Spleen (tissue), 11 donors: ENCODE data around the gene B9D1. TPM values are rescaled to one million over a fixed set of nuclear protein-coding genes. Genes with fewer than 3 reads are reported as not detected.

ENCODE experiments used
- DNase-seq: peaks from one replicate; pipeline ENCODE4 v3.0.0-alpha.2; 2020
- H3K27ac ChIP-seq, 8 donors: fragments of 200-600 bp; sonication (generic) in 7 of 8; 1 replicate in 4 of 8; 2 replicates in 4 of 8; pipeline versions ENCODE4 v1.5.0 to v1.8.0; 2016 to 2021; ENCODE audit warnings: inconsistent platforms in 4 of 8, mild to moderate bottlenecking in 4 of 8, moderate library complexity in 1 of 8
- H3K27me3 ChIP-seq, 7 donors: fragments of 200-600 bp; sonication (generic) in 6 of 7; replicated peaks in 1 of 7; 1 replicate in 4 of 7; 2 replicates in 3 of 7; pipeline versions ENCODE4 v1.5.0 to v1.8.0; 2016 to 2021; ENCODE audit warnings: inconsistent platforms in 3 of 7, mild to moderate bottlenecking in 1 of 7
- H3K36me3 ChIP-seq, 6 donors: fragments of 200-600 bp; sonication (generic) in 5 of 6; 1 replicate in 4 of 6; 2 replicates in 2 of 6; pipeline versions ENCODE4 v1.5.0 to v1.8.0; 2016 to 2021; ENCODE audit warnings: inconsistent platforms in 2 of 6
- H3K4me1 ChIP-seq, 6 donors: fragments of 200-600 bp; sonication (generic) in 5 of 6; 1 replicate in 3 of 6; 2 replicates in 3 of 6; pipeline versions ENCODE4 v1.5.0 to v1.8.0; 2016 to 2021; ENCODE audit warnings: inconsistent platforms in 3 of 6
- H3K4me3 ChIP-seq, 8 donors: fragments of 200-600 bp; sonication (generic) in 7 of 8; 1 replicate in 4 of 8; 2 replicates in 4 of 8; pipeline versions ENCODE4 v1.5.0 to v1.8.0; 2016 to 2021; ENCODE audit warnings: inconsistent platforms in 4 of 8, mild to moderate bottlenecking in 4 of 8, moderate library complexity in 2 of 8
- H3K9me3 ChIP-seq, 8 donors: fragments of 200-600 bp; sonication (generic) in 7 of 8; 1 replicate in 4 of 8; 2 replicates in 4 of 8; pipeline versions ENCODE4 v1.5.0 to v1.8.0; 2016 to 2021; ENCODE audit warnings: inconsistent platforms in 4 of 8
- POLR2A ChIP-seq, 3 donors: fragments of 450-650 bp; IDR thresholded peaks; one replicate each; pipeline ENCODE4 v1.5.1; 2017; ENCODE audit warnings: antibody characterized with exemption in 3 of 3, mild to moderate bottlenecking in 1 of 3
- POLR2AphosphoS5 ChIP-seq, 3 donors: sonication (generic); formaldehyde crosslinking; IDR thresholded peaks; one replicate each; pipeline ENCODE4 v1.5.1; 2017; ENCODE audit warnings: antibody characterized with exemption in 3 of 3
- WGBS, 5 donors: extraction: QIAGEN DNeasy Blood & Tissue Kit in 3 of 5; methylation state at CpG; one replicate each; pipeline versions ENCODE4 v1.1.5 to v1.1.7; 2013 to 2018; 5-methylcytosine and 5-hydroxymethylcytosine counted together
- intact Hi-C: fragments of 100-400 bp; cut with DNase I; formaldehyde crosslinking; loops from one replicate; pipeline ENCODE4 v1.15.0; 2023; ENCODE audit warnings: low total_unique reads
- microRNA-seq, 3 donors: library from miRNA; unstranded; fragments of <30 nt; microRNA quantifications; one replicate each; pipeline versions ENCODE4 to v1.1.0, GENCODE V29; 2019 to 2020
- polyA plus RNA-seq, 3 donors: library from polyadenylated mRNA; stranded (reverse); fragments of 200-250 nt; gene quantifications; one replicate each; pipeline ENCODE4 v1.2.1, GENCODE V29; 2013
- small RNA-seq, 4 donors: library from RNA; depleted of rRNA; stranded (forward); fragments of <200 nt; gene quantifications; one replicate each; pipeline ENCODE3, GENCODE V24; 2016
- total RNA-seq, 7 donors: library from RNA; depleted of rRNA in 3 of 7; stranded (reverse); fragments of >200 nt in 3 of 7; fragmentation: NEBNext Ultra II Directional in 4 of 7; extraction: Animal tissue kit (Norgen Biotek cat#: 25700) in 4 of 7; gene quantifications; one replicate each; pipeline versions ENCODE4 v1.1.0 to v1.2.1, GENCODE V29; 2016 to 2021
- TF ChIP-seq, protein P1 (sequence below), 11 experiments: fragments of 200-600 bp in 7 of 11; fragments of 450-650 bp in 4 of 11; sonication (generic) in 4 of 11; IDR thresholded peaks in 8 of 11; conservative IDR thresholded peaks in 3 of 11; 1 replicate in 7 of 11; 2 replicates in 4 of 11; pipeline versions ENCODE4 v1.4.0 to v1.8.0; 2016 to 2021; ENCODE audit warnings: antibody characterized with exemption in 11 of 11, inconsistent platforms in 4 of 11, mild to moderate bottlenecking in 1 of 11
- donor health status: healthy with polysubstance abuse.
- donor health status: DM: no; HTN: no; CAD: no; lungs with moderate emphysema.
- donor health status: DM: no; HTN: no; CAD: no.
- donor health status: Bipolar disorder and iron deficiency.
- donor health status: healthy.
- donor health status: DM: no; HTN: no; CAD: no.
- donor health status: DM: yes; HTN: yes; CAD: no.

B9D1 gene
- total and polyA plus RNA-seq, 10 donors, result 4.3 to 14.1 (median 7.3) TPM

DNA sequence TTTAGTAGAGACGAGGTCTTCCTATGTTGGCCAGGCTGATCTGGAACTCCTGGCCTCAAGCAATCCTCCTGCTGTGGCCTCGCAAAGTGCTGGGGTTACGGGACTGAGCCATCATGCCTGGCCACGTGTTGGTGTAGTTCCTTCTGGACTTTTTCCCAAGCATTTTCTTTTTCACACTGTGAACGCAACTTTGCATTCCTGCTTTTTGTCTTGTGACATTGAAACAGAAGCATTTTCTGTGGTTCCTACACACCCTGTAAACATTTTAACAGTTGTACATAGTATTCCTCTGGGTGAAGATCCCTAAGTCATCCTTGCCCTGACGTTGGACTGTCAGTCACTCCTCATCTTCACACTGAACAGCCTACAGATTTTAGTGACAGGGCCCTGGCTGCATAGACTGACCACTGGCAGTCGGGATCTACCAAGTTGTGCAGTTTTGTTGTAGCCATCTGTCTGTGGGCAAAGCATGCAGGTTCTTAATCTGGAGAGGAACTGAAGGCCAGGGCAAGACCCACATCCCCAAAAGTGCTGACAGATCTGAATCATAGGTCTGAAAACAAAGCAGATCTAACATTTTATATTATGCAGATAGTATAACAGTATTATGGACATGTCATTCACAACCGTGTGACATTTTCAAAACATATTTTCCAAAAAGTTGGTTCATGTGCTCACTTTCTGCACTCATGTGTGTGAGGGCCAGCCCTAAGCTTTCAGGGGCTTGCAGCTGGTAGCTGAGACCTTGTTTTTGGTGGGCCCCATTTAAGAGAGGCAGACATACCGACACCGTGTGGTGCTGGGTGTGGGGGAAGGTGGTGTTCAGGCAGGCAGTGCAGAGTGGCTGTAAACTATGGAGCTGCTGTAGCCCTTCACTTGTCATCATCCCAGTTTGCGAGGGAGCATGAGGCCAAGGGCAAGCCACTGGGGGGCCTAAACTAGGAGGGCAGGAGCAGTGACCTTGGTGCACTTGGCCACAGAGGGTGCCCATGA, 65.4 kb downstream of the B9D1 start:
- TF ChIP-seq POLR2AphosphoS5 (IDR thresholded peaks at IDR 0.05), result no peak
- TF ChIP-seq, protein P1, sequence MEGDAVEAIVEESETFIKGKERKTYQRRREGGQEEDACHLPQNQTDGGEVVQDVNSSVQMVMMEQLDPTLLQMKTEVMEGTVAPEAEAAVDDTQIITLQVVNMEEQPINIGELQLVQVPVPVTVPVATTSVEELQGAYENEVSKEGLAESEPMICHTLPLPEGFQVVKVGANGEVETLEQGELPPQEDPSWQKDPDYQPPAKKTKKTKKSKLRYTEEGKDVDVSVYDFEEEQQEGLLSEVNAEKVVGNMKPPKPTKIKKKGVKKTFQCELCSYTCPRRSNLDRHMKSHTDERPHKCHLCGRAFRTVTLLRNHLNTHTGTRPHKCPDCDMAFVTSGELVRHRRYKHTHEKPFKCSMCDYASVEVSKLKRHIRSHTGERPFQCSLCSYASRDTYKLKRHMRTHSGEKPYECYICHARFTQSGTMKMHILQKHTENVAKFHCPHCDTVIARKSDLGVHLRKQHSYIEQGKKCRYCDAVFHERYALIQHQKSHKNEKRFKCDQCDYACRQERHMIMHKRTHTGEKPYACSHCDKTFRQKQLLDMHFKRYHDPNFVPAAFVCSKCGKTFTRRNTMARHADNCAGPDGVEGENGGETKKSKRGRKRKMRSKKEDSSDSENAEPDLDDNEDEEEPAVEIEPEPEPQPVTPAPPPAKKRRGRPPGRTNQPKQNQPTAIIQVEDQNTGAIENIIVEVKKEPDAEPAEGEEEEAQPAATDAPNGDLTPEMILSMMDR (IDR thresholded peaks at IDR 0.05 in 8 of 11, conservative IDR thresholded peaks at IDR 0.05 in 3 of 11), result no peak
- no peak for TF ChIP-seq POLR2A (IDR thresholded peaks at IDR 0.05)
- Histone ChIP-seq H3K27ac (no peak overlapping the region), H3K4me3 (no peak overlapping the region), H3K27me3 (peaks cover 0 to 23% (median 0%) of the 10 kb centered on the region in 7 donors), H3K9me3 (no peaks in the 10 kb centered on the region), H3K4me1 (peaks cover 3 to 40% (median 10%) of the 10 kb centered on the region in 6 donors), H3K36me3 (no peaks in the 10 kb centered on the region)
- WGBS, 5 donors, result 79 to 87% (median 85%) methylated on average over 11 of the region's 11 CpGs
- intact Hi-C loops, result no loop called here
- DNase-seq, result peak; percentile 24

DNA sequence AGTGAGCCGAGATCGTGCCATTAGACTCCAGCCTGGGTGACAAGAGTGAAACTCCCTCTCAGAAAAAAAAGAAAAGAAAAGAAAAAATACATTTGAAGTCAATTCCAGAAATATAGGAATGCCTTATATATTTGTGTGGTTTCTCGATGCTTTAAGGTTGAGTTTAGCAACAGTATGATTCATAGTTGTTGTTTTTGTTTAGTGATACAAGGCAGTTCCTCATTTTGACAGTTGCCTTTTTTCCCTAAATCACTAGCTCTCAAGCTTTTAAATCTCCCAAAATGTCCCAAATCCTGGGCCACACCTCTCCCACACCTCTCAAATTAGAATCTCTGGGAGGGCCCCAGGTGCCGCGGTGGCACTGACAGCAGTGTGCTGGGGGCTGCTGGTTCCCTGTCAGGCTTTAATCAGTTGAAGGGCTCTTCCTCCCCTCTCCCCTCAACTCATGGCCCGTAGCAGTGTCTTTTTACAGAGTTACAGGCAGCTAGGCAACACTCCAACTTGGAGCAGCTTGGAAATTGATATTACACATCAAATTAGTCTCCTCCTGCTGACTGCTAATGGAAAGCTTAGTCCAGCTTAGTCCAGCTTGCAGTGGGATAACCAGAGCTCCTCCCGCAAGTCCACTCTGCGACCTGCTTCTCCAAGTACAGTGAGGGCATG, 66.9 kb downstream of the B9D1 start:
- intact Hi-C loops, result no loop called here
- Histone ChIP-seq H3K36me3 (no peaks in the 10 kb centered on the region), H3K4me3 (no peak overlapping the region), H3K27ac (no peak overlapping the region), H3K27me3 (peaks cover 0 to 11% (median 0%) of the 10 kb centered on the region in 7 donors), H3K9me3 (no peaks in the 10 kb centered on the region), H3K4me1 (peaks cover 0 to 33% (median 6%) of the 10 kb centered on the region in 6 donors)
- TF ChIP-seq POLR2A (IDR thresholded peaks at IDR 0.05), result no peak
- TF ChIP-seq, protein P1 (IDR thresholded peaks at IDR 0.05 in 8 of 11, conservative IDR thresholded peaks at IDR 0.05 in 3 of 11), result no peak
- TF ChIP-seq POLR2AphosphoS5 (IDR thresholded peaks at IDR 0.05), result no peak
- 73 to 92% (median 85%) methylated on average over 8 of the region's 8 CpGs for WGBS, 5 donors
- DNase-seq, result peak; percentile 63

GRCh38 chr17:19294443-19294842, 68.1 kb downstream of the B9D1 start:
- H3K27me3 ChIP-seq, result peaks cover 0 to 7% (median 0%) of the 10 kb centered on the region in 7 donors
- DNase-seq, result peak; percentile 13
- no peak overlapping the region for H3K4me3 ChIP-seq
- no peaks in the 10 kb centered on the region for H3K36me3 ChIP-seq
- TF ChIP-seq POLR2A (IDR thresholded peaks at IDR 0.05) (no peak), POLR2AphosphoS5 (IDR thresholded peaks at IDR 0.05) (no peak)
- TF ChIP-seq, protein P1 (IDR thresholded peaks at IDR 0.05 in 8 of 11, conservative IDR thresholded peaks at IDR 0.05 in 3 of 11), result no peak
- no peak overlapping the region for H3K27ac ChIP-seq
- H3K9me3 ChIP-seq, result no peaks in the 10 kb centered on the region
- 80 to 93% (median 91%) methylated on average over 3 of the region's 3 CpGs for WGBS, 5 donors
- intact Hi-C loops, result no loop called here
- peaks cover 0 to 43% (median 10%) of the 10 kb centered on the region in 6 donors for H3K4me1 ChIP-seq

Small RNA genes within 50 kb of the gene (microRNA-seq; reads per million reads assigned to microRNA genes)
- 209 to 432 (median 282) reads per million in 3 donors for gene MIR1180

Small RNA genes within 50 kb of the gene (small RNA-seq; reads per million reads assigned to genes)
- 0.62 to 2.1 (median 0.96) reads per million in 4 donors for gene MIR1180

Other genes with a start within 250 kb of the B9D1 start
- gene GRAPL, start 235.1 kb downstream of the B9D1 start, total RNA-seq, result 100 to 1,000 TPM in 1 of 7 donors, 10 to 100 TPM in 6; 42.7 to 112 (median 65.1) TPM
- 10 to 100 TPM; 13.0 to 54.5 (median 15.5) TPM for gene GRAPL, start 235.1 kb downstream of the B9D1 start, polyA plus RNA-seq
- gene EPN2, start 125.4 kb downstream of the B9D1 start, total RNA-seq, result 10 to 100 TPM; 21.8 to 59.6 (median 38.5) TPM
- 10 to 100 TPM in 1 of 3 donors, 1 to 10 TPM in 2; 5.4 to 20.0 (median 5.9) TPM for gene EPN2, start 125.4 kb downstream of the B9D1 start, polyA plus RNA-seq
- gene MAPK7, start 15.8 kb upstream of the B9D1 start, total RNA-seq, result 10 to 100 TPM; 23.1 to 56.2 (median 34.4) TPM
- gene MAPK7, start 15.8 kb upstream of the B9D1 start, polyA plus RNA-seq, result 10 to 100 TPM in 1 of 3 donors, 1 to 10 TPM in 2; 5.7 to 15.1 (median 6.9) TPM
- 10 to 100 TPM; 10.1 to 41.0 (median 21.8) TPM for gene MFAP4, start 24.5 kb upstream of the B9D1 start, total RNA-seq
- 10 to 100 TPM; 16.1 to 48.4 (median 17.8) TPM for gene MFAP4, start 24.5 kb upstream of the B9D1 start, polyA plus RNA-seq
- gene RNF112, start 48.5 kb upstream of the B9D1 start, total RNA-seq, result 1 to 10 TPM; 2.3 to 7.6 (median 2.7) TPM
- gene RNF112, start 48.5 kb upstream of the B9D1 start, polyA plus RNA-seq, result 1 to 10 TPM; 1.3 to 5.9 (median 2.2) TPM
- 10 to 100 TPM in 2 of 7 donors, 1 to 10 TPM in 5; 3.6 to 23.0 (median 6.0) TPM for gene SLC47A1, start 171.1 kb upstream of the B9D1 start, total RNA-seq
- 1 to 10 TPM; 1.2 to 2.4 (median 1.2) TPM for gene SLC47A1, start 171.1 kb upstream of the B9D1 start, polyA plus RNA-seq